ENCODE measurements around the gene NEK11. TPM values are rescaled to one million over a fixed set of nuclear protein-coding genes. Genes with fewer than 3 reads are reported as not detected.

NEK11 gene
- total RNA-seq, 1 experiment from 2014 or later = 6.1 TPM

GRCh38 chr3:131125684-131126083 lies 99.0 kb downstream of the NEK11 start:
- no peak for DNase-seq (ENCODE audit: low read depth)

DNA sequence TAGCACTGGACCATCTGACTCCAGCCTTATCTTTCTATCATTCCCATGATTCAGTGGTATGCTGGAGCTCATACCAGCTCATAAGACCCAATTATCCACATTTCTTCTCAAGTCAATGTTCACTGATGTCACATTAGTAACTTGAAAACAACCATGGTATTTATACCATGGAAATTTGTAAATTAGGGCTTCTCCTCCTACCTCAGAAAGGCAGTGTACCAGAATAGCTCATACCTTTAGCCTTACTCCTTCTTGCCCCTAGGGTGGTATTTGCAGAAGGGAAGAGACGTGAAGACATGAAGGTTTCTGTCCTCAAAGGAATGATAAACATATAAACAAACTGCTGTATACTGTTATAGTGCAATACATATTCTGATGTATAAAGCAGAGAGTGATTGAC lies 114.2 kb downstream of the NEK11 start:
- DNase-seq (ENCODE audit: low read depth) = no peak

DNA sequence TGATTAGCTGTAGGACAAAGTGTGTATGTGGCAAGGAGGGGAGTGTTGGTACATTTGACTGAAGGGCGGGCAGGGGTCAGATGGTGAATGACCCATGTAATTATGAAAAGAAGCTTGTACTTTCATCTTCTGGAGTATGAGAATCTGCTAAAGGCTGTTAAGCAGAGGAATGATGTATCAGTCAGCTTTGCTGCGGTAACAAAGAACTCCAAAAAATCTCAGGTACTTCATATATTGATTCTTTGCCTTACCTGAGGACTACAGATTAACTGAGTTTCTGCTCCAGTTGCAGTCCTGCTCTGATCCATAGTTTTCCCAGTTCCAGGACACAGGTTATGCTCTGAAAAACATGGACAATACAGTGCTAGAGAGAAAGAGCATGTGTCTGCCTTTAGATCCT lies 115.1 kb downstream of the NEK11 start:
- no peak for DNase-seq (ENCODE audit: low read depth)

GRCh38 chr3:131142580-131142979 lies 115.9 kb downstream of the NEK11 start:
- peak; percentile 12 for DNase-seq (ENCODE audit: low read depth)

GRCh38 chr3:131143802-131144201 lies 117.1 kb downstream of the NEK11 start:
- no peak for DNase-seq (ENCODE audit: low read depth)

DNA sequence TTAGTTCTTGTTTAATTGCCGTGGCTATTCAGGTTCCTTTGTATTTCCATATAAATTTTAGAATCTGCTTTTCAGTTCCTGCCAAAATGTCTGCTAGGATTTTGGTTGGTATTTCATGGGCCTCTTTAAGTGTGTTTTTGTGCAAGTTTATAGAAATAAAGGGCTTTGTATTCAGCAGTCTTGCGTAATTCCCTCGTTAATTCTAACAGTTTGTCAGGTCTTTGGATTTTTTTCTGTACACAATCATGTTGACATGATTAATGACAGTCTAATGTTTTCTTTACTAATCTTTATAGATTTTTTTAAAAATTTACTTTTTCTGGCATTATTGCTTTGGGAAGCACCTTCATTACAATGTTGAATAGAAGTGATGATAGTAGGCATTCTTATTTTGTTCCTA lies 120.9 kb downstream of the NEK11 start:
- DNase-seq (ENCODE audit: low read depth) = no peak

DNA sequence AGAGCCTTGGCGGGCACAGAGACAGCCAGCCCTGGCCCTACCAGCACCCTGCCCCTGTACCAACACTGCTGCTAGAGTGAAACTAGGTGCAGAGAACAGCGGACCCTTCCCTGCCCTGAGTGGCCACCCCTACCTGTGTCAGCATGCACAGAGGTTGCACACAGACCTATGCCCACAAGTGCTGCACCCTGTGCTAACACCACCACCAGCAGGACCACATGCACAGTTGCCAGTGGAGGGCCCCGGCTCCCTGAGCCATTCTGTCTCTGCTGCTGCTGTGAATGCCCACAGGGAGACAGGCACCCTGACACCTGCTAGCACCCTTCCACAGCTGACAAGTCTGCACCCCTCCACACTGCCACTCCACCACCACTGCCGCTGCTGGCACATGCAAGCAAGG lies 131.8 kb downstream of the NEK11 start:
- no peak for DNase-seq (ENCODE audit: low read depth)

- no peak for DNase-seq (ENCODE audit: low read depth)
These were observed 135.8 kb downstream of the NEK11 start for GRCh38 chr3:131162516-131162915.

DNA sequence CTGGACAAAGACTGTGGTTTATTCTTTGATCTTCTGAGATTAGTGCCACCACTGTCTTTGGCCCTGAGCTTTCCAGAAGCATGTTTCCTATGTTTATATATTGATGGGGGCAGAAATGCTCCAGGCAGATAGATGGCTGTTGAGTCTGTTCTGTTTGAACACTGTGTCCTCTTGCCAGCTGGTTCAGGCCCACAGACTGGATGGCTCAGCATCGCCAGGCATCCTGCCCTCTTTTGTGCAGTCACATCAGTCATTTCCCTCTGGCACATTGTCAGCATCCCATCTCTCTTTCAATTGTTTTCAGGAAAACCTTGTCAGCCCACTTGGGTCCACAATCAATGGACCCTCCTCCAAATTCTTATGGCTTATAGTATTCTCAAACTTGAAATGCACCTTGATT lies 141.2 kb downstream of the NEK11 start:
- no peak for DNase-seq (ENCODE audit: low read depth)

DNA sequence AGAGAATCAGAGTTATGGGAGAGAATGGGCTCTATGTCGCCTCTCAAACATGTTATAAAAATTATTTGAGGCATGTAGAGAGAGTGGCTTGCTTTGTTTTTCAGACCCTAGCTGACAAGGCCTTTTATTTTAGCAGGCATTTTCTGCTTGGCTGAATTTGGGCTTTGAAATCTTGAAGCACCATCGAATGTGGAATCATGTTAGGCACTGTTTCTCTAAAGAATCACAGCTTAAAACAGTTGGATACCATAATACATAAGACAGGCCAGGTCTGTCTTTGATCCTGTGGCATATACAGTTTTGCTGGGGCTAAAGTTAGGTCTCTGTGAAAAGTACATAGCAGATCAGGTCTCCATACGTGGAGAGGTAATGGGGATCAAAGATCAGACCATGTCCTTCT lies 142.7 kb downstream of the NEK11 start:
- no peak for DNase-seq (ENCODE audit: low read depth)

DNA sequence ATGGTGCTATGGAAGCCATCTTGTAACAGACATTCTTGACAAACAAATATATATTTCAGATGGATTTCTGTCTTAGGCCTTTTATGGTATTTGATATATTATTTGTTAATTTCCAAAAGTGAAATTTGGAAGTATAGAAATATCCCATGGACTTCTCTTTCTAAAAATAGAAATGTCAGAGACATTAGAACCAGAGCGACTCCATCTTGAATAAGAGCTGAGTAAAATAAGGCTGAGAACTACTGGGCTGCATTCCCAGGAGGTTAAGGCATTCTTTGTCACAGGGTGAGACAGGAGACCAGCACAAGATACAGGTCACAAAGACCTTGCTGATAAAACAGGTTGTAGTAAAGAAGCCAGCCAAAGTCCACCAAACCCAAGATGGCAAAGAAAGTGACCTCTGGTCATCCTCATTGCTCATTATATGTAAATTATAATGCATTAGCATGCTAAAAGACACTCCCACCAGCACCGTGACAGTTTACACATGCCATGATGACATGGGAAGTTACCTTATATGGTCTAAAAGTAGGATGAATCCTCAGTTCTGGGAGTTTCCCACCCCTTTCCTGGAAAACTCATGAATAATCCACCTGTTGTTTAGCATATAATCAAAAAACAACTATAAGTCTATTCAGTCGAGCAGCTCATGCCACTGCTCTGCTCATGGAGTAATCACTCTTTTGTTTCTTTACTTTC lies 146.0 kb downstream of the NEK11 start:
- no peak for DNase-seq (ENCODE audit: low read depth)

GRCh38 chr3:131174752-131175151 lies 148.1 kb downstream of the NEK11 start:
- peak; percentile 81 for DNase-seq (ENCODE audit: low read depth)

GRCh38 chr3:131178710-131179375 lies 152.2 kb downstream of the NEK11 start:
- no peak for DNase-seq (ENCODE audit: low read depth)

- no peak for DNase-seq (ENCODE audit: low read depth)
These were observed 166.0 kb downstream of the NEK11 start for GRCh38 chr3:131192701-131193100.

DNA sequence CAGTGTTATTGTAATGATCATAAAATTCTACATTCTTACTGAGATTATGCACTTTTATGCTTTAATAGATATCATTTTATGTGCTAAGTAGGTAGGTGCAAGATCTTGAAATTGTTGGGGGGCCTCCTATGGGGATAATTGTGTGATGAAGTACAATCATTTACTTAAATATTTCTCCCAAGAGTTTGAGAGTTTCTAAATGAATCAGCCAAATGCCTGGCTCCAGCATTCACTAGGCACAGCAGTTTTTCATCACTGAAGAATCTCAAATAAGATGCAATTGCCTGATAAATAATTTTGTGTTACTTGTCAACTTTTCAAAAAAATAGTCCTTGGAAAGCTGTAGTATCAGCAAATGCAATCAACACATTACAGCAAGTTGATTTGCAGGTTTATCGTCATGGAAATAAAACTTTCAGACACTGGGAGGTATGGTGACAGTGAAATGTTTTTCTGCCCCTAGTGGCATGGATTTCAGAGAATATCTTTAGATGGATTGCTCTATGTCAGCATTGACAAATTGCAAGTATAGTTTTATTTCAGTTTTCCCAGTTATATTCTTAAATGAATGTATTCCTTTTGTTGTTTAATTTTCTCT lies 167.1 kb downstream of the NEK11 start:
- peak; percentile 29 for DNase-seq (ENCODE audit: low read depth)

DNA sequence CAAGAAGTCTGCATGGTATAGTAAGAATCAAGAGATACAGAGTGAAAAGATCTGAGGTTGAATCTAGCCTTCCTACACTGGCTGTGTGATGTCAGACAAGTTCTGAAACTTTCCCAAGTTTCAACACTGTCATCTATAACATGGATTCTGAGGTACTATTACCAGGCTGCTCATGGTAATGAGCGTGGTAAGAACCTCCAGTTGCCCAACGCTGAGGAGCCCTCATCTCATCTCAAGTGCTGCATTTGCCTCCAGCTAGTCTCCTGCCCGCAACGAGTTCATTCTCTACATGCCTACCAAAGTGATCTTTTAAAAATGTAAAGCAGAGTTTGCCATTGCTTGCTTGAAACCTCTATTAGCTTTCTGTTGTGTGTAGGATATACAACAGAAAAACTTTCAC lies 168.1 kb downstream of the NEK11 start:
- DNase-seq (ENCODE audit: low read depth) = no peak

GRCh38 chr3:131200636-131201199 lies 174.0 kb downstream of the NEK11 start:
- no peak for DNase-seq (ENCODE audit: low read depth)

- DNase-seq (ENCODE audit: low read depth) = peak; percentile 34
These were observed 189.7 kb downstream of the NEK11 start for GRCh38 chr3:131216330-131216729.

DNA sequence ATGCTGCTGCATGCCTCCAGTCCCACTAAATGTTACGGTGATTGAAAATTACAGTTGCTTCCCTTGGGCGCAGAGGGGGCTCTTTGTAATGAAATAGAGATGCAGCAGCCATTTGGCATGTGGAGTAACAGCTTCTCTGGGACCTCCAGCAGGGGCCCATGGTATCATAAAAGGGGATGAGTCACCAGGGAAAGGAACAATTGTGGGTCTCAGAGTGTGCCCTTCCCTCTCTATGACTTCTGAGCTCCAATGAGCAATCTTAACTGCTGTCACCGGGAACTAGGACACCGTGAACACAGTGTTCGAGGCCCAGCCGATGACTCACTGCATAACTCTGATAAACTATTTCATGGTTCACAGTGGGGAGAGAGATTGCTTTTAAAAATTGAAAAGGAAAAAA lies 190.1 kb downstream of the NEK11 start:
- DNase-seq (ENCODE audit: low read depth) = peak; percentile 98

GRCh38 chr3:131217296-131217741 lies 190.6 kb downstream of the NEK11 start:
- peak; percentile 86 for DNase-seq (ENCODE audit: low read depth)

DNA sequence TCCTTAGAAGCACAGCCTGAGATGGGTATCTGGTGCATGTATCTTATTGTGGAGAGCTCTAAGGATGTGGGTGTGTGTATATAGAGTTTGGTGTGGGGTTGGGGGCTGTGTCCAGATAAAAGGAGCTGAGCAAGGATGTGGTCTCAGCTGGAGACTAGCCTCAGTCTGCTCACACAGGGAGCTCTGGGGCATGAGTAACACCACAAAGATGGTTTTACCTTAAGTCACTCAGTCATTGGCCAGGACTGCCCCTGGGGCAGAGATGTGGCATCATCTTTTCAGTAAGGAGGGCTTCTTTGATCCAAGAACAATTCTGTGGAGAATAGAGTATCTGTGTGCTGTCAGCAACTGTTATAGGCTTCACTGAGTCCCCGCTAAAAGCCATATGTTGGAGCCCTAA lies 191.5 kb downstream of the NEK11 start:
- DNase-seq (ENCODE audit: low read depth) = peak; percentile 84

- peak; percentile 86 for DNase-seq (ENCODE audit: low read depth)
These were observed 195.1 kb downstream of the NEK11 start for GRCh38 chr3:131221731-131222130.

DNA sequence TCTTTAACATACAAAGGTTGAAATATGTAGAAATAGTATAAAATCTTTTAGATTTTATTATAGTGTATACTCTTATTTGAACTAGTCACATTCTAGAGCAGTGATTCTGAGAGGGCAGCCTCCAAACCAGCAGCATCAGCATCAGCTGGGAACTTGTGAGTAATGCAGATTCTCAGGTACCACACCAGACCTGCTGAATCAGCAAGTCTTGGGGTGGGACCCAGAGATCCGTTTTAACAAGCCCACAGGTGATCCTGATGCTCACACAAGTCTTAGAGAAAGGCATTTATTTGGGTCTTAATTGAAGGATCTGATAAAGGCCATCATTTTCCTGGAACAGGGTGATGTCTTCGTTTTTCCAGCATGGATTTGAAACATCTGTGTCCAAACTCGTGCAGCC lies 195.9 kb downstream of the NEK11 start:
- DNase-seq (ENCODE audit: low read depth) = no peak
